Psoas muscle (tissue), 8 donors: Measurements from ENCODE around the gene ANKAR. TPM values are rescaled to one million over a fixed set of nuclear protein-coding genes. Genes with fewer than 3 reads are reported as not detected.
"Not testable (repeated sequence)": the region's sequence is repeated elsewhere in the genome, so short reads cannot be mapped to it uniquely, and the experiment has no call there.

ENCODE experiments used
- ATAC-seq, 4 donors: fragments of 200-7000 bp; cut with Tn5 transposase; one replicate each; pipeline ENCODE4 v1.9.1; 2020; ENCODE audit warnings: moderate library complexity in 3 of 4, mild to moderate bottlenecking in 2 of 4
- DNase-seq, 2 donors: peaks; one replicate each; pipeline ENCODE4 v3.0.0-alpha.2; 2020
- H3K27ac ChIP-seq: fragments of 200-600 bp; one replicate; pipeline ENCODE4 v1.8.0; 2022
- H3K27me3 ChIP-seq, 3 donors: fragments of 200-600 bp in 1 of 3; one replicate each; pipeline versions ENCODE4 v1.6.1 to v1.8.0; 2013 to 2022; ENCODE audit warnings: low read length in 2 of 3, mild to moderate bottlenecking in 2 of 3, moderate library complexity in 1 of 3; ENCODE audit not compliant: insufficient read depth in 3 of 3
- H3K36me3 ChIP-seq, 2 donors: fragments of 200-600 bp in 1 of 2; one replicate each; pipeline versions ENCODE4 v1.6.1 to v1.8.0; 2013 to 2022; ENCODE audit warnings: low read depth in 1 of 2, mild to moderate bottlenecking in 1 of 2, moderate library complexity in 1 of 2; ENCODE audit not compliant: insufficient read depth in 1 of 2
- H3K4me1 ChIP-seq: fragments of 200-600 bp; one replicate; pipeline ENCODE4 v1.8.0; 2022
- H3K4me3 ChIP-seq: fragments of 200-600 bp; one replicate; pipeline ENCODE4 v1.8.0; 2022; ENCODE audit warnings: mild to moderate bottlenecking
- H3K9me3 ChIP-seq: fragments of 200-600 bp; one replicate; pipeline ENCODE4 v1.8.0; 2022
- WGBS, 3 donors: extraction: QIAGEN DNeasy Blood & Tissue Kit; methylation state at CpG; one replicate each; pipeline versions ENCODE4 v1.1.6 to v1.1.7; 2013; 5-methylcytosine and 5-hydroxymethylcytosine counted together
- intact Hi-C, 2 donors: fragments of 100-400 bp; cut with DNase I; formaldehyde crosslinking; loops; one replicate each; pipeline versions ENCODE4 v1.11.0 to v1.14.2; 2022
- polyA plus RNA-seq, 3 donors: library from polyadenylated mRNA; stranded (reverse); fragments of 200-250 nt; gene quantifications; one replicate each; pipeline ENCODE4 v1.2.3, GENCODE V29; 2013
- total RNA-seq, 4 donors: library from RNA; stranded (reverse); fragmentation: NEBNext Ultra II Directional in 2 of 4; extraction: Animal tissue kit (Norgen Biotek cat#: 25700) in 2 of 4; gene quantifications; one replicate each; pipeline versions ENCODE4 v1.2.1 to v1.2.4, GENCODE V29; 2021 to 2023
- TF ChIP-seq, protein P1 (sequence below): fragments of 200-600 bp; IDR thresholded peaks from one replicate; pipeline ENCODE4 v1.8.0; 2022; ENCODE audit warnings: antibody characterized with exemption
- donor health status: healthy with polysubstance abuse.
- donor health status: DM: no; HTN: no; CAD: no; lungs with moderate emphysema.
- donor health status: Bipolar disorder and iron deficiency.
- donor health status: healthy.
- donor health status: DM: yes; HTN: yes; CAD: no.
- donor health status: DM: no; HTN: no; CAD: no.
- donor health status: DM: no; HTN: no; CAD: no.
- donor health status: DM: yes; HTN: yes; CAD: no.

ANKAR gene
- total and polyA plus RNA-seq, 7 donors = 0.72 to 8.7 (median 4.1) TPM

DNA sequence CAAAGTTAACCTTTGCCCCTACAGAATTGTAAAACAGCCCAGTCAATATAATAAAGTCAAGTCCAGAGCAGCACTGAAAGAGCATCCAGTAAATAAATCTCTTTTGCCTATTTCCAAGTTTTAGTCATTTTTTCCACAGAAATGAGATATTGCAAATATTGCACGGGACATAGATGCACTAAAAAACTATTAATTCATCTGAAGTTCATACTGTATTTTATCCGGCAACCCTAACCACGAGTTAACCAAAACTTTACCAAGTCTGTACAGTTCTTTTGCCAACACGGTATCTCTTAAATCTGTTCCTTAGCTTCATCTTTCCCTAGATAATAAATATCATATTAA, 13.7 kb upstream of the ANKAR start:
- peaks cover 20% of the 10 kb centered on the region for H3K4me1 ChIP-seq
- H3K4me3 ChIP-seq = peak overlapping the region; percentile 88
- WGBS, 3 donors = 9 to 10% (median 10%) methylated on average over 4 of the region's 4 CpGs

GRCh38 chr2:189661148-189661956, 13.1 kb upstream of the ANKAR start, which contains the start of gene ASNSD1:
TSS of gene ASNSD1 (plus strand) at chr2:189661459. CDS start at chr2:189666133, 4,674 bp downstream.
- H3K36me3 ChIP-seq = peaks cover 0 to 11% of the 10 kb centered on the region in 2 donors
- H3K9me3 ChIP-seq = no peaks in the 10 kb centered on the region
- TF ChIP-seq, protein P1, sequence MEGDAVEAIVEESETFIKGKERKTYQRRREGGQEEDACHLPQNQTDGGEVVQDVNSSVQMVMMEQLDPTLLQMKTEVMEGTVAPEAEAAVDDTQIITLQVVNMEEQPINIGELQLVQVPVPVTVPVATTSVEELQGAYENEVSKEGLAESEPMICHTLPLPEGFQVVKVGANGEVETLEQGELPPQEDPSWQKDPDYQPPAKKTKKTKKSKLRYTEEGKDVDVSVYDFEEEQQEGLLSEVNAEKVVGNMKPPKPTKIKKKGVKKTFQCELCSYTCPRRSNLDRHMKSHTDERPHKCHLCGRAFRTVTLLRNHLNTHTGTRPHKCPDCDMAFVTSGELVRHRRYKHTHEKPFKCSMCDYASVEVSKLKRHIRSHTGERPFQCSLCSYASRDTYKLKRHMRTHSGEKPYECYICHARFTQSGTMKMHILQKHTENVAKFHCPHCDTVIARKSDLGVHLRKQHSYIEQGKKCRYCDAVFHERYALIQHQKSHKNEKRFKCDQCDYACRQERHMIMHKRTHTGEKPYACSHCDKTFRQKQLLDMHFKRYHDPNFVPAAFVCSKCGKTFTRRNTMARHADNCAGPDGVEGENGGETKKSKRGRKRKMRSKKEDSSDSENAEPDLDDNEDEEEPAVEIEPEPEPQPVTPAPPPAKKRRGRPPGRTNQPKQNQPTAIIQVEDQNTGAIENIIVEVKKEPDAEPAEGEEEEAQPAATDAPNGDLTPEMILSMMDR = peak; percentile 97
- peak; percentile 98 to 99 (median 99) for ATAC-seq
- no peaks in the 10 kb centered on the region for H3K27me3 ChIP-seq
- intact Hi-C loops = loop anchor here (1.0 to 10.0 kb wide), 4 partner anchors 36 to 413 kb away; partner anchors contain the start of gene OSGEPL1 (in 1 of the 2)
- peaks cover 20% of the 10 kb centered on the region for H3K4me1 ChIP-seq
- H3K27ac ChIP-seq = peak within 1 kb of the TSS; percentile 93
- WGBS, 3 donors = 0 to 1% (median 1%) methylated on average over 44 to 46 of the region's 46 CpGs
- H3K4me3 ChIP-seq = peak within 1 kb of the TSS; percentile 88
- DNase-seq = peak; percentile 99 to 100

More for the DNA sequence above, 13.7 kb upstream of the ANKAR start:
- Histone ChIP-seq H3K27me3 (no peaks in the 10 kb centered on the region), H3K27ac (peak overlapping the region; percentile 44), H3K9me3 (no peaks in the 10 kb centered on the region), H3K36me3 (peaks cover 0 to 5% of the 10 kb centered on the region in 2 donors)
- intact Hi-C loops = loop anchor here (1.0 to 10.0 kb wide), 4 partner anchors 37 to 414 kb away; partner anchors contain the start of gene OSGEPL1 (in 1 of the 2)
- DNase-seq (no peak), ATAC-seq (no peak)
- TF ChIP-seq, protein P1 = no peak

DNA sequence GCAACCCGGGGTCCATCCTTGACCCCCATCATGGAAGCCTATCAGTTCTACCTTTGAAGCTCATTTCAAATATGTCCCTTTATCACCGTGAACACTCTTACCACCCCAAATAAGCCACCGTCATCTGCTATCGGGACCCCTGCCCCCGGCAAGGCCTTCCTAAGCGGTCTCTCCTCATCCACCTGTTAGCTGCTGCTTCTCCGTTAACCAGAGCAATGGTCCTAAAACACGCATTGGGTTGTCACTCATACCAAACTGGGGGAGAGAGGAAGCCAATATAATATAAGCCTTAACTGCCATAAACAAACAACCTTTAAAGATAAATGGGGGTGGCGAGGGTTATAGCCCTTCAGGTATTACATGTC, 12.5 kb upstream of the ANKAR start:
- Histone ChIP-seq H3K36me3 (peaks cover 0 to 17% of the 10 kb centered on the region in 2 donors), H3K27me3 (no peaks in the 10 kb centered on the region), H3K4me1 (peaks cover 20% of the 10 kb centered on the region), H3K27ac (peak overlapping the region; percentile 93), H3K9me3 (no peaks in the 10 kb centered on the region), H3K4me3 (peak overlapping the region; percentile 88)
- DNase-seq (no peak), ATAC-seq (peak in 1 of 4 donors; percentile 8)
- intact Hi-C loops = loop anchor here (1.0 to 10.0 kb wide), 4 partner anchors 35 to 413 kb away; partner anchors contain the start of gene OSGEPL1 (in 1 of the 2)
- TF ChIP-seq, protein P1 = no peak
- WGBS, 3 donors = 2 to 7% (median 3%) methylated on average over 9 of the region's 9 CpGs

GRCh38 chr2:189662669-189663226, 11.7 kb upstream of the ANKAR start:
- DNase-seq (no peak), ATAC-seq (no peak)
- TF ChIP-seq, protein P1 = no peak
- Histone ChIP-seq H3K27ac (peak overlapping the region; percentile 93), H3K4me1 (peaks cover 20% of the 10 kb centered on the region), H3K4me3 (peak overlapping the region; percentile 88), H3K27me3 (no peaks in the 10 kb centered on the region), H3K9me3 (no peaks in the 10 kb centered on the region), H3K36me3 (peaks cover 1 to 25% of the 10 kb centered on the region in 2 donors)
- 54 to 73% (median 62%) methylated on average over 5 of the region's 5 CpGs for WGBS, 3 donors
- intact Hi-C loops = loop anchor here (5.0 to 10.0 kb wide), 3 partner anchors 35 to 412 kb away; partner anchors contain the start of gene OSGEPL1 (in 1 of the 2)

DNA sequence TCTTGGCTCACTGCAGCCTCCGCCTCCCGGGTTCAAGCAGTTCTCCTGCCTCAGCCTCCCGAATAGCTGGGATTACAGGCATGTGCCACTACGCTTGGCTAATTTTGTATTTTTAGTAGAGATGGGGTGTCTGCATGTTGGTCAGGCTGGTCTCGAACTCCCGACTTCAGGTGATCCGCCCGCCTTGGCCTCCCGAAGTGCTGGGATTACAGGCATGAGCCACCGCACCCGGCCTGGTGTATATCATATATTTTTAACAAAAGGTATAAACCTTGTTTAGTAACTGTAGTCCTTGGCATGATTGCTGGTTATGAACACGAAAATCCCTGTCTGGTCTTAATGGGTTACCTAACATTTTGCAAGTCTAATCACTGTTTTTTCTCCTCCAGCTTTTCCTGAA, 11.2 kb upstream of the ANKAR start:
- Histone ChIP-seq H3K36me3 (peaks cover 5 to 31% of the 10 kb centered on the region in 2 donors), H3K4me1 (peaks cover 20% of the 10 kb centered on the region), H3K4me3 (peak overlapping the region; percentile 88)
- 90 to 96% (median 94%) methylated on average over 12 of the region's 12 CpGs for WGBS, 3 donors
- DNase-seq, ATAC-seq, H3K27ac ChIP-seq, H3K9me3 ChIP-seq, H3K27me3 ChIP-seq: not testable (repeated sequence)
- intact Hi-C loops = loop anchor here (5.0 to 10.0 kb wide), 3 partner anchors 34 to 411 kb away; partner anchors contain the start of gene OSGEPL1 (in 1 of the 2)
